Kidney (tissue), 14 donors: ENCODE data around the gene PRKAA1. TPM values are rescaled to one million over a fixed set of nuclear protein-coding genes. Genes with fewer than 3 reads are reported as not detected.
"Not testable (repeated sequence)": the region's sequence is repeated elsewhere in the genome, so short reads cannot be mapped to it uniquely, and the experiment has no call there.

ENCODE experiments used
- DNase-seq, 5 donors: peaks; one replicate each; pipeline ENCODE4 v3.0.0-alpha.2; 2013 to 2020
- FAIRE-seq: peaks from 2 replicates; lab custom pipeline; 2012; peaks lifted over from hg19 to GRCh38; lab: Jason Lieb, UNC
- H3K27ac ChIP-seq, 2 donors: one replicate each; pipeline ENCODE4 v1.7.0; 2013; ENCODE audit warnings: low read depth in 2 of 2, low read length in 2 of 2, inconsistent platforms in 1 of 2
- H3K27me3 ChIP-seq: one replicate; pipeline ENCODE4 v1.7.1; 2013; ENCODE audit warnings: low read length, inconsistent platforms; ENCODE audit not compliant: control insufficient read depth, insufficient read depth
- H3K36me3 ChIP-seq, 3 donors: one replicate each; pipeline versions ENCODE4 v1.7.0 to v1.7.1; 2013; ENCODE audit warnings: low read length in 3 of 3, control low read depth in 1 of 3, inconsistent platforms in 1 of 3; ENCODE audit not compliant: insufficient read depth in 3 of 3, control insufficient read depth in 2 of 3
- H3K4me1 ChIP-seq, 3 donors: one replicate each; pipeline versions ENCODE4 v1.7.0 to v1.7.1; 2013; ENCODE audit warnings: low read length in 3 of 3, inconsistent platforms in 1 of 3, low read depth in 1 of 3; ENCODE audit not compliant: control insufficient read depth in 2 of 3, insufficient read depth in 2 of 3
- H3K4me3 ChIP-seq, 3 donors: one replicate each; pipeline versions ENCODE4 v1.7.0 to v1.8.1; 2013; ENCODE audit warnings: low read length in 3 of 3, control low read depth in 1 of 3, inconsistent platforms in 1 of 3
- H3K9ac ChIP-seq, 3 donors: one replicate each; pipeline versions ENCODE4 v1.7.0 to v1.7.1; 2013; ENCODE audit warnings: low read length in 3 of 3, control low read depth in 1 of 3, inconsistent platforms in 1 of 3
- H3K9me3 ChIP-seq, 3 donors: one replicate each; pipeline versions ENCODE4 v1.7.0 to v1.7.1; 2013; ENCODE audit warnings: low read length in 3 of 3, control low read depth in 1 of 3, inconsistent platforms in 1 of 3; ENCODE audit not compliant: control insufficient read depth in 2 of 3, insufficient read depth in 1 of 3
- intact Hi-C: fragments of 100-400 bp; cut with DNase I; formaldehyde crosslinking; loops from one replicate; pipeline ENCODE4 v1.11.1; 2022
- polyA plus RNA-seq: library from polyadenylated mRNA; stranded (reverse); fragments of 350-450 nt; fragmentation: Illumina TruSeq; extraction: RNeasy Lipid Tissue Mini Kit (QIAGEN cat#74804); gene quantifications from one replicate; pipeline ENCODE4 v1.2.3, GENCODE V29; 2014; ENCODE audit warnings: low read depth, low replicate concordance; ENCODE audit not compliant: insufficient read depth
- total RNA-seq: library from RNA; stranded (reverse); fragmentation: NEBNext Ultra II Directional; extraction: Animal tissue kit (Norgen Biotek cat#: 25700); gene quantifications from one replicate; pipeline ENCODE4 v1.2.1, GENCODE V29; 2021
- TF ChIP-seq, protein P1 (sequence below): IDR thresholded peaks from 3 replicates; pipeline ENCODE4 v1.5.1; 2012; ENCODE audit warnings: mild to moderate bottlenecking, moderate library complexity, borderline replicate concordance; ENCODE audit not compliant: insufficient read depth; ENCODE audit errors: extremely low read depth
- donor health status: control.
- donor health status: control.
- donor health status: control.
- donor health status: control.
- donor health status: control.
- donor health status: DM: yes; HTN: yes; CAD: no.
- donor health status: Normal renal cell carcinoma (clear cell type).

The PRKAA1 gene
- total and polyA plus RNA-seq, 2 donors from 2014 or later = 17.4 to 104 TPM

DNA sequence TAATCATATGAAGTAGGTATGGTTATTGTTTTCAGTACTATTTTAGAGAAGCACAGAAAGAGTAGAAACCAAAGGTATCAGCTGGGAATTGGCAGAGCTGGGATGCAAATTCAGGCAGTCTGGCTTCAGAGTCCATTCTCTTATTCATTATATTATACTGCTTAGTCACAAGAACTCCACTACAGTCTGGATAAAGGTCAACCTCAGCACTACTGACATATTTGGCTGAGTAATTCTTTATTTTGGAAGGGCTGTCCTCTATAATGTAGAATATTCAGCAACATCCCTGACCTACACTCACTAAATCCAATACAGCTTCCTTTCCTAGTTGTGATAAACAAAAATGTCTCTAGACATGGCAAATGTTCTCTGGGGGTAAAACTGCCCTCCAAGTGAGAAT is 80.9 kb downstream of the PRKAA1 start:
- Histone ChIP-seq H3K9me3 (peaks cover 0 to 4% (median 0%) of the 10 kb centered on the region in 3 donors), H3K9ac (no peak overlapping the region), H3K4me3 (no peak overlapping the region), H3K27ac (no peak overlapping the region), H3K36me3 (peaks cover 0 to 7% (median 0%) of the 10 kb centered on the region in 3 donors), H3K27me3 (no peaks in the 10 kb centered on the region), H3K4me1 (no peaks in the 10 kb centered on the region)
- TF ChIP-seq, protein P1, sequence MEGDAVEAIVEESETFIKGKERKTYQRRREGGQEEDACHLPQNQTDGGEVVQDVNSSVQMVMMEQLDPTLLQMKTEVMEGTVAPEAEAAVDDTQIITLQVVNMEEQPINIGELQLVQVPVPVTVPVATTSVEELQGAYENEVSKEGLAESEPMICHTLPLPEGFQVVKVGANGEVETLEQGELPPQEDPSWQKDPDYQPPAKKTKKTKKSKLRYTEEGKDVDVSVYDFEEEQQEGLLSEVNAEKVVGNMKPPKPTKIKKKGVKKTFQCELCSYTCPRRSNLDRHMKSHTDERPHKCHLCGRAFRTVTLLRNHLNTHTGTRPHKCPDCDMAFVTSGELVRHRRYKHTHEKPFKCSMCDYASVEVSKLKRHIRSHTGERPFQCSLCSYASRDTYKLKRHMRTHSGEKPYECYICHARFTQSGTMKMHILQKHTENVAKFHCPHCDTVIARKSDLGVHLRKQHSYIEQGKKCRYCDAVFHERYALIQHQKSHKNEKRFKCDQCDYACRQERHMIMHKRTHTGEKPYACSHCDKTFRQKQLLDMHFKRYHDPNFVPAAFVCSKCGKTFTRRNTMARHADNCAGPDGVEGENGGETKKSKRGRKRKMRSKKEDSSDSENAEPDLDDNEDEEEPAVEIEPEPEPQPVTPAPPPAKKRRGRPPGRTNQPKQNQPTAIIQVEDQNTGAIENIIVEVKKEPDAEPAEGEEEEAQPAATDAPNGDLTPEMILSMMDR = no peak
- FAIRE-seq (peak; percentile 8), DNase-seq (peak in 1 of 5 donors; percentile 44)
- intact Hi-C loops = no loop called here

- Histone ChIP-seq H3K36me3 (peaks cover 0 to 7% (median 0%) of the 10 kb centered on the region in 3 donors), H3K4me3 (no peak overlapping the region), H3K27ac (no peak overlapping the region), H3K4me1 (no peaks in the 10 kb centered on the region), H3K9me3 (peaks cover 0 to 5% (median 0%) of the 10 kb centered on the region in 3 donors), H3K27me3 (no peaks in the 10 kb centered on the region), H3K9ac (no peak overlapping the region)
- TF ChIP-seq, protein P1 = no peak
- FAIRE-seq (no peak), DNase-seq (no peak)
- intact Hi-C loops = no loop called here
These were observed 81.6 kb downstream of the PRKAA1 start for GRCh38 chr5:40716590-40716989.

DNA sequence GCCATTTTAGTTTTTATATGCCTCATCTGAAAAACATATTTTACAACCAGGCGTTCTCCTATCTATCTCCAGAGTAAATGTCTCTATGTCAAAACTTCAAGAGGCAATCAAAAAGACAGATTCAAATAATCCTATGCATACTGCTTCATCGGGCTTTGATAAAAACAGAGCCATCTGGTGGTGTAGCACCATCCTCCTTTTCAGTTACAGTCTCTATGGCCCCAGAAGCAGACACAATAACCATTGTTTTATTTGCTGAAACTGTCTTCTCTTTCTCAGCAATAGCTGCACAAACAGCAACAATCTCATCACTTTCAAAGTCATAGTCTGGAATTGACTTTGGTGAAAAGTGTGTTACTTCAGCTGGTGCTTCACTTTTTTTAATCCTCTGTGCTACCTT is 82.2 kb downstream of the PRKAA1 start:
- intact Hi-C loops = no loop called here
- Histone ChIP-seq H3K36me3 (peaks cover 0 to 6% (median 0%) of the 10 kb centered on the region in 3 donors), H3K4me3 (no peak overlapping the region), H3K9ac (no peak overlapping the region), H3K27ac (no peak overlapping the region), H3K9me3 (peaks cover 0 to 6% (median 0%) of the 10 kb centered on the region in 3 donors), H3K27me3 (no peaks in the 10 kb centered on the region), H3K4me1 (no peaks in the 10 kb centered on the region)
- DNase-seq = no peak
- TF ChIP-seq, protein P1 = no peak
- no peak for FAIRE-seq

GRCh38 chr5:40714001-40714400 is 84.2 kb downstream of the PRKAA1 start:
- Histone ChIP-seq H3K27me3 (no peaks in the 10 kb centered on the region), H3K4me1 (no peaks in the 10 kb centered on the region), H3K9ac (no peak overlapping the region), H3K36me3 (no peaks in the 10 kb centered on the region), H3K4me3 (no peak overlapping the region), H3K27ac (no peak overlapping the region), H3K9me3 (peaks cover 0 to 6% (median 0%) of the 10 kb centered on the region in 3 donors)
- intact Hi-C loops = no loop called here
- FAIRE-seq (no peak), DNase-seq (no peak)
- TF ChIP-seq, protein P1 = no peak

- H3K4me1 ChIP-seq, FAIRE-seq, H3K27ac ChIP-seq, H3K9me3 ChIP-seq, DNase-seq, H3K4me3 ChIP-seq, H3K9ac ChIP-seq, H3K36me3 ChIP-seq, intact Hi-C loops, H3K27me3 ChIP-seq: not testable (repeated sequence)
These were observed 87.6 kb downstream of the PRKAA1 start for GRCh38 chr5:40710575-40710974.
